Measurements from ENCODE around the gene NUMB.
"Not testable (repeated sequence)": the region's sequence is repeated elsewhere in the genome, so short reads cannot be mapped to it uniquely, and the experiment has no call there.

Gene NUMB

DNA sequence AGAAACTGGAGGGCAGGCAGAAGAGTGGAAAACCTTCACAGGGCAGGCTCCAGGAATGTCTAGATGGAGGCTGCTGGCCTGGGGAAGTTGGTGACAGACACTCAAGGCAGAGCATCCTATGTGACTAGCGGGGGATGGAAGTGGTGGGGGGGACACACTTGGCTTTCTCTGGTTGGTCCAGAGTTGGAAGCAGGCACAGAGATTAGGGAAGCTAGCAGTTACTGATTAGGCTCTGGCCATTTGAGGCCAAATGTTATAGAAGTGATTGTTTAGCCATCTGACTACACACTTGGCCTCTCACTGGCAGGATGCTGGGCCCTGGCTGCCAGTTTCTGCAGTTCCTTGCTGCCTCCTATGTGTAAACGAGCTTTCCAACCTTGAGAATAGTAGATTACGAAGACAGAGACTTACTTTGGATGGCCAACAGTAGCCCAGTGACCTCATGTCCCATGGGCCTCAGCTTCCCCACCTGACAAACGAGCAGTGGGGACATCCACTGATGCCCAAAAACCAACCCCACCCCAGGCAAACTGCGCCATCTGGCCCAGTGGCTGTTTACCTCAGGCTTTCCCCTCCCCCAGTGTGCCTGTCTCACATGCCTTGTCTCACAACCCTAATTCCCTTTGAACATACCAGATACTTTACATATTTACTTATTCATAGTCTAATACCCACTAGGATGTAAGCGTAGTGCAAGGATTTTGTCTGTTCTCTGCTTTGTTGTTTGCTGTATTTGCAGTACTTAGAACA, 118.3 kb downstream of the NUMB start:
- no peak overlapping the region for H3K4me3 ChIP-seq (ENCODE audit: low read length)
- H3K36me3 ChIP-seq (ENCODE audit: control insufficient read depth, low read depth, low read length) = no peaks in the 10 kb centered on the region

DNA sequence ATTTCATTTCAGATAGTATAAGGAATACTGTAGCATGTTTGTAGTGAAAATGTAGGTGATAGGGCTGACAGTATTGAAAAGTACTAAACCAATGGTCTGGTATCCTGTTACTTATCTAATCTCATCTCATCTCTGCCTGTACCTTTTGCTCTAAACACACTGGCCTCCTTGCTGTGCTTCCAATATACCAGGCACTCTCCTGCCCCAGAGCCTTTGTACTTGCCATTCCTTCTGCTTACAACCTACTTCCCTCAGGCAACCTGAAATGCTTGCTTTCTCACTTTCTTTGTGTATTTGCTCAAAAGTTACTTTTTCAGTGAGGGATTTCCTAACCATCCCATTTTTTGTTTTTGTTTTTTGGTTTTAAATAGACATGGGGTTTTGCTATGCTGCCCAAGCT, 119.1 kb downstream of the NUMB start:
- Histone ChIP-seq H3K36me3 (ENCODE audit: control insufficient read depth, low read depth, low read length) (no peaks in the 10 kb centered on the region), H3K4me1 (ENCODE audit: control insufficient read depth, low read depth, low read length) (no peaks in the 10 kb centered on the region), H3K27ac (ENCODE audit: low read length) (no peak overlapping the region), H3K9me3 (ENCODE audit: control insufficient read depth, low read depth, low read length) (no peaks in the 10 kb centered on the region), H3K4me3 (ENCODE audit: low read length) (no peak overlapping the region), H3K9ac (ENCODE audit: low read length) (no peak overlapping the region), H3K27me3 (ENCODE audit: control insufficient read depth, insufficient read depth, low read length) (no peaks in the 10 kb centered on the region)

More for the DNA sequence above, 118.3 kb downstream of the NUMB start:
- no peaks in the 10 kb centered on the region for H3K9me3 ChIP-seq (ENCODE audit: control insufficient read depth, low read depth, low read length)
- H3K9ac ChIP-seq (ENCODE audit: low read length) = no peak overlapping the region
- no peaks in the 10 kb centered on the region for H3K4me1 ChIP-seq (ENCODE audit: control insufficient read depth, low read depth, low read length)
- no peak overlapping the region for H3K27ac ChIP-seq (ENCODE audit: low read length)
- H3K27me3 ChIP-seq (ENCODE audit: control insufficient read depth, insufficient read depth, low read length) = no peaks in the 10 kb centered on the region

DNA sequence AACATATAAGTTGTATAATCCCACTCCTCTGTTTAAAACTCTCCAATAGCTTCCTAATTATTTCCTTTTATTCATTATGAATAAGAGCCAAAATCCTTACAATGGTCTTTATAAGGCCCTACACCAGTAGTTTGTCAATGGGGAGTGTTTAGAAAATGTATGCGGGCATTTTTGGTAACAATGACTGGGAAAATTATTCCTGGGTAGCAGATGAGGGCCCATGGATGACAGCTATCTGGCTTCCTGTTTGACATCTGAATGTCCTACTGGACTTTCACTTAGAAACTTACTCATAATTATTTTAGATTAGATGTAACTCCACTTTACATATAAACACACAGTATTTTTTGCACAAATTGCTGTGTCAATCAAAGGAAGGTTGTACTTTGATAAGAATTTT, 119.8 kb downstream of the NUMB start:
- Histone ChIP-seq H3K27me3 (ENCODE audit: control insufficient read depth, insufficient read depth, low read length) (no peaks in the 10 kb centered on the region), H3K9me3 (ENCODE audit: control insufficient read depth, low read depth, low read length) (no peaks in the 10 kb centered on the region), H3K36me3 (ENCODE audit: control insufficient read depth, low read depth, low read length) (no peaks in the 10 kb centered on the region), H3K9ac (ENCODE audit: low read length) (no peak overlapping the region), H3K27ac (ENCODE audit: low read length) (no peak overlapping the region), H3K4me1 (ENCODE audit: control insufficient read depth, low read depth, low read length) (no peaks in the 10 kb centered on the region), H3K4me3 (ENCODE audit: low read length) (no peak overlapping the region)

GRCh38 chr14:73333031-73333430, 125.3 kb downstream of the NUMB start:
- no peaks in the 10 kb centered on the region for H3K9me3 ChIP-seq (ENCODE audit: control insufficient read depth, low read depth, low read length)

GRCh38 chr14:73325630-73326299, 132.6 kb downstream of the NUMB start:
- Histone ChIP-seq H3K27me3 (ENCODE audit: control insufficient read depth, insufficient read depth, low read length) (no peaks in the 10 kb centered on the region), H3K4me3 (ENCODE audit: low read length) (no peak overlapping the region), H3K9ac (ENCODE audit: low read length) (no peak overlapping the region), H3K9me3 (ENCODE audit: control insufficient read depth, low read depth, low read length) (no peaks in the 10 kb centered on the region), H3K4me1 (ENCODE audit: control insufficient read depth, low read depth, low read length) (peaks cover 14% of the 10 kb centered on the region), H3K36me3 (ENCODE audit: control insufficient read depth, low read depth, low read length) (no peaks in the 10 kb centered on the region), H3K27ac (ENCODE audit: low read length) (no peak overlapping the region)

More at GRCh38 chr14:73333031-73333430, 125.3 kb downstream of the NUMB start:
- no peaks in the 10 kb centered on the region for H3K27me3 ChIP-seq (ENCODE audit: control insufficient read depth, insufficient read depth, low read length)
- no peaks in the 10 kb centered on the region for H3K36me3 ChIP-seq (ENCODE audit: control insufficient read depth, low read depth, low read length)
- no peaks in the 10 kb centered on the region for H3K4me1 ChIP-seq (ENCODE audit: control insufficient read depth, low read depth, low read length)
- H3K27ac ChIP-seq (ENCODE audit: low read length) = no peak overlapping the region
- H3K9ac ChIP-seq (ENCODE audit: low read length) = no peak overlapping the region
- H3K4me3 ChIP-seq (ENCODE audit: low read length) = no peak overlapping the region

DNA sequence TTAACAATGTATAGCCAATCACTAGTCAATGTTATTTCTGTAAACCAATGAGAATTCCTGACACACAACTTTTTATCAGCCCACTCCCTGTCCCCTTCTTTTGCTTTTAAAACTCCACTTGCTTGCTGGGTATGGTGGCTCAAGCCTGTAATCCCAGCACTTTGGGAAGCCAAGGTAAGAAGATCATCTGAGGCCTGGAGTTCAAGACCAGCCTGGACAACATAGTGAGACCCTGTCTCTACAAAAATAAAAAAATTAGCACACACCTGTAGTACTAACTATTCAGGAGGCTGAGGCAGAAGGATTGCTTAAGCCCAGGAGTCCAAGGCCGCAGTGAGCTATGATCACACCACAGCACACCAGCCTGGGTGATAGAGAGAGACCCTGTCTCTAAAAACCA, 133.3 kb downstream of the NUMB start:
- H3K9ac ChIP-seq (ENCODE audit: low read length) = no peak overlapping the region
- H3K36me3 ChIP-seq (ENCODE audit: control insufficient read depth, low read depth, low read length) = no peaks in the 10 kb centered on the region
- no peak overlapping the region for H3K4me3 ChIP-seq (ENCODE audit: low read length)
- H3K27ac ChIP-seq (ENCODE audit: low read length) = no peak overlapping the region
- peaks cover 14% of the 10 kb centered on the region for H3K4me1 ChIP-seq (ENCODE audit: control insufficient read depth, low read depth, low read length)
- no peaks in the 10 kb centered on the region for H3K9me3 ChIP-seq (ENCODE audit: control insufficient read depth, low read depth, low read length)
- no peaks in the 10 kb centered on the region for H3K27me3 ChIP-seq (ENCODE audit: control insufficient read depth, insufficient read depth, low read length)

DNA sequence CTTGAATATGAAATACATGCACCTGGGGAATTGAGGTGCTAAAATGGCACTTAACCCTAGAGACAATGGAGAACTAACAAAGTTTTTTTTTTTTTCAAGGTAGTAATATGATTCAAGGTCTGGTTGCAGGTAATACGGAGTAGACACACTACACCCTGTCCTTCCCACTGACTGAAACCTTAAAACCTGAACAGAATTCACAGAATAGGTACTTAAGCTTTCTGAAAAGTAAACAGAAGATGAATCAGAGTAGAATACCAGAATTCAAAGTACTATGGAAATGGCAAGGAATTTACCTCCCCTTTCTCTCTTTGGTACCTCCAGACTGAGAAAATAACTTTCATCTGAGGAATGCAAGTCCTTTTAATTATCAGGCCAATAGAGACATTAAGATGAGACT, 133.8 kb downstream of the NUMB start:
- H3K9me3 ChIP-seq (ENCODE audit: control insufficient read depth, low read depth, low read length) = no peaks in the 10 kb centered on the region
- no peak overlapping the region for H3K27ac ChIP-seq (ENCODE audit: low read length)
- H3K4me3 ChIP-seq (ENCODE audit: low read length) = no peak overlapping the region
- no peak overlapping the region for H3K9ac ChIP-seq (ENCODE audit: low read length)
- H3K4me1 ChIP-seq (ENCODE audit: control insufficient read depth, low read depth, low read length) = peaks cover 14% of the 10 kb centered on the region
- no peaks in the 10 kb centered on the region for H3K36me3 ChIP-seq (ENCODE audit: control insufficient read depth, low read depth, low read length)
- no peaks in the 10 kb centered on the region for H3K27me3 ChIP-seq (ENCODE audit: control insufficient read depth, insufficient read depth, low read length)

DNA sequence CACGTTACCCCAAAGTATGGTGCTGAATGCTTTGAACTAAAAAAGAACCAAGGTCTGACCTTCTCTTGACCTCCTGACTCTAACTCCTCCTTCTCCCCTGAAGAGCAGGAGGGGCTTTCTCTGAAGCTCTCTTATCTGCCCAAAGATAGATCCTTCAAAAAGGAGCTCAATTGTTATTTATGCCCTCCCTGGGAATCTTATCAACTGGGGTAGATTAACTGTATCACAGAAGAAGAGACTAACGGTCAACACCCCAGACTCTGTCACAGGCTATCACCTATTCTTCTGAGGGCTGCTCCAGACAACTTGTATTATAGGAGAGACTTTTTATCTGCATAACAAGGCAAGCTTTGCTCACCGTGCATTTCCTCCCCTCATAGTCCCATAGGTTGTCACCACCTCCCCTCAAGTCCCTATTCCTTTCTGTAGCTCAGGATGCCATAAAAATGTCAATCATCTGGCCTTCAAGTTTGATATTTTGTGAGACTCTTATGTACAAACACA, 134.4 kb downstream of the NUMB start:
- Histone ChIP-seq H3K9me3 (ENCODE audit: control insufficient read depth, low read depth, low read length) (no peaks in the 10 kb centered on the region), H3K4me1 (ENCODE audit: control insufficient read depth, low read depth, low read length) (peaks cover 14% of the 10 kb centered on the region), H3K9ac (ENCODE audit: low read length) (no peak overlapping the region), H3K4me3 (ENCODE audit: low read length) (no peak overlapping the region), H3K36me3 (ENCODE audit: control insufficient read depth, low read depth, low read length) (no peaks in the 10 kb centered on the region), H3K27me3 (ENCODE audit: control insufficient read depth, insufficient read depth, low read length) (no peaks in the 10 kb centered on the region), H3K27ac (ENCODE audit: low read length) (no peak overlapping the region)

DNA sequence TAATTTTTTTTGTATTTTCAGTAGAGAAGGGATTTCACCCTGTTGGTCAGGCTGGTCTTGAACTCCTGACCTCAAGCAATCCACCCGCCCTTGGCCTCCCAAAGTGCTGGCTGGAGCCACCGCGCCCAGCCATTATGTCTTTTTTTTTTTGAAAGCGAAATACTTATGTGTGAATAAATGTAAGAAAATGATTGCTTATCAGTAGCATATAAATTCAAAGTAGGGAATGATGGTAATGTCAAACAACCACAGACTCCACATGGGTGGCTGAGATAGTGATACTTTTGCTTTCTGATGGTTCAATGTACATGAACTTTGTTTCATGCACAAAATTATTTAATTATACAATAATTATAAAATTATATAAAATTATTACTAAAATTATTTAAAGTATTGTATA, 145.2 kb downstream of the NUMB start:
- H3K27me3 ChIP-seq (ENCODE audit: control insufficient read depth, insufficient read depth, low read length) = no peaks in the 10 kb centered on the region
- H3K9me3 ChIP-seq (ENCODE audit: control insufficient read depth, low read depth, low read length) = no peaks in the 10 kb centered on the region
- H3K27ac ChIP-seq (ENCODE audit: low read length) = no peak overlapping the region
- no peak overlapping the region for H3K9ac ChIP-seq (ENCODE audit: low read length)
- H3K4me1 ChIP-seq (ENCODE audit: control insufficient read depth, low read depth, low read length) = no peaks in the 10 kb centered on the region
- H3K4me3 ChIP-seq (ENCODE audit: low read length) = no peak overlapping the region
- H3K36me3 ChIP-seq (ENCODE audit: control insufficient read depth, low read depth, low read length) = no peaks in the 10 kb centered on the region

DNA sequence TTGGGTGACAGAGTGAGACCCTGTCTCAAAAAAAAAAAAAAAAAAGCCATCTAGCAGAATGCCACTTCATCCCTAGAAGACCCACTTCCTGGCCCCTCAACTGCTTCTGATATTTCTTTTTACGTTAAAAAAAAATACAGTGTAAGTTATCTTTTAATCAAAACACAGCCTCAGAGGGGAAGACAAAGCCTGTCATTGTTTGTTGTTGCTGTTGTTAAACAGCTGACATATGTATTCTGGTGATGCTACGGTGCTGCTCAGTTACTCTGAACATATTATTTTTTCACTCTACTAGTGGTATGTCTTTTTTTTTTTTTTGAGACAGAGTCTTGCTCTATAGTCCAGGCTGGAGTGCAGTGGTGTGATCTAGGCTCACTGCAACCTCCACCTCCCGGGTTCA, 145.7 kb downstream of the NUMB start:
- Histone ChIP-seq H3K36me3 (ENCODE audit: control insufficient read depth, low read depth, low read length) (no peaks in the 10 kb centered on the region), H3K9ac (ENCODE audit: low read length) (no peak overlapping the region), H3K4me3 (ENCODE audit: low read length) (no peak overlapping the region), H3K27ac (ENCODE audit: low read length) (no peak overlapping the region), H3K4me1 (ENCODE audit: control insufficient read depth, low read depth, low read length) (no peaks in the 10 kb centered on the region), H3K9me3 (ENCODE audit: control insufficient read depth, low read depth, low read length) (no peaks in the 10 kb centered on the region), H3K27me3 (ENCODE audit: control insufficient read depth, insufficient read depth, low read length) (no peaks in the 10 kb centered on the region)

- Histone ChIP-seq H3K9ac (ENCODE audit: low read length) (no peak overlapping the region), H3K27ac (ENCODE audit: low read length) (no peak overlapping the region), H3K27me3 (ENCODE audit: control insufficient read depth, insufficient read depth, low read length) (no peaks in the 10 kb centered on the region), H3K4me3 (ENCODE audit: low read length) (no peak overlapping the region), H3K36me3 (ENCODE audit: control insufficient read depth, low read depth, low read length) (no peaks in the 10 kb centered on the region), H3K9me3 (ENCODE audit: control insufficient read depth, low read depth, low read length) (no peaks in the 10 kb centered on the region), H3K4me1 (ENCODE audit: control insufficient read depth, low read depth, low read length) (no peaks in the 10 kb centered on the region)
These were observed 146.7 kb downstream of the NUMB start for GRCh38 chr14:73311708-73312030.

DNA sequence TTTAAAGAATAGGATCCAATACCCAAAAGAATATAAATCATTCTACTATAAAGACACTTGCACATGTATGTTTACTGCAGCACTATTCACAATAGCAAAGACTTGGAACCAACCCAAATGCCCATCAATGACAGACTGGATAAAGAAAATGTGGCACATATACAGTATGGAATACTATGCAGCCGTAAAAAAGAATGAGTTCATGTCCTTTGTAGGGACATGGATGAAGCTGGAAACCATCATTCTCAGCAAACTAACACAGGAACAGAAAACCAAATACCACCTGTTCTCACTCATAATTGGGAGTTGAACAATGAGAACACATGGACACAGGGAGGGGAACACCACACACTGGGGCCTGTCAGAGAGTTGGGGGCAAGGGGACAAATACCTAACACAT, 149.1 kb downstream of the NUMB start:
- H3K27ac ChIP-seq (ENCODE audit: low read length); H3K9me3 ChIP-seq (ENCODE audit: control insufficient read depth, low read depth, low read length); H3K4me1 ChIP-seq (ENCODE audit: control insufficient read depth, low read depth, low read length); H3K9ac ChIP-seq (ENCODE audit: low read length); H3K36me3 ChIP-seq (ENCODE audit: control insufficient read depth, low read depth, low read length); H3K4me3 ChIP-seq (ENCODE audit: low read length); H3K27me3 ChIP-seq (ENCODE audit: control insufficient read depth, insufficient read depth, low read length): not testable (repeated sequence)
